ENCODE results near the gene GCKR.

Gene GCKR, protein sequence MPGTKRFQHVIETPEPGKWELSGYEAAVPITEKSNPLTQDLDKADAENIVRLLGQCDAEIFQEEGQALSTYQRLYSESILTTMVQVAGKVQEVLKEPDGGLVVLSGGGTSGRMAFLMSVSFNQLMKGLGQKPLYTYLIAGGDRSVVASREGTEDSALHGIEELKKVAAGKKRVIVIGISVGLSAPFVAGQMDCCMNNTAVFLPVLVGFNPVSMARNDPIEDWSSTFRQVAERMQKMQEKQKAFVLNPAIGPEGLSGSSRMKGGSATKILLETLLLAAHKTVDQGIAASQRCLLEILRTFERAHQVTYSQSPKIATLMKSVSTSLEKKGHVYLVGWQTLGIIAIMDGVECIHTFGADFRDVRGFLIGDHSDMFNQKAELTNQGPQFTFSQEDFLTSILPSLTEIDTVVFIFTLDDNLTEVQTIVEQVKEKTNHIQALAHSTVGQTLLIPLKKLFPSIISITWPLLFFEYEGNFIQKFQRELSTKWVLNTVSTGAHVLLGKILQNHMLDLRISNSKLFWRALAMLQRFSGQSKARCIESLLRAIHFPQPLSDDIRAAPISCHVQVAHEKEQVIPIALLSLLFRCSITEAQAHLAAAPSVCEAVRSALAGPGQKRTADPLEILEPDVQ
- total RNA-seq = 0 to 0.06 reads per million in 2 experiments

DNA sequence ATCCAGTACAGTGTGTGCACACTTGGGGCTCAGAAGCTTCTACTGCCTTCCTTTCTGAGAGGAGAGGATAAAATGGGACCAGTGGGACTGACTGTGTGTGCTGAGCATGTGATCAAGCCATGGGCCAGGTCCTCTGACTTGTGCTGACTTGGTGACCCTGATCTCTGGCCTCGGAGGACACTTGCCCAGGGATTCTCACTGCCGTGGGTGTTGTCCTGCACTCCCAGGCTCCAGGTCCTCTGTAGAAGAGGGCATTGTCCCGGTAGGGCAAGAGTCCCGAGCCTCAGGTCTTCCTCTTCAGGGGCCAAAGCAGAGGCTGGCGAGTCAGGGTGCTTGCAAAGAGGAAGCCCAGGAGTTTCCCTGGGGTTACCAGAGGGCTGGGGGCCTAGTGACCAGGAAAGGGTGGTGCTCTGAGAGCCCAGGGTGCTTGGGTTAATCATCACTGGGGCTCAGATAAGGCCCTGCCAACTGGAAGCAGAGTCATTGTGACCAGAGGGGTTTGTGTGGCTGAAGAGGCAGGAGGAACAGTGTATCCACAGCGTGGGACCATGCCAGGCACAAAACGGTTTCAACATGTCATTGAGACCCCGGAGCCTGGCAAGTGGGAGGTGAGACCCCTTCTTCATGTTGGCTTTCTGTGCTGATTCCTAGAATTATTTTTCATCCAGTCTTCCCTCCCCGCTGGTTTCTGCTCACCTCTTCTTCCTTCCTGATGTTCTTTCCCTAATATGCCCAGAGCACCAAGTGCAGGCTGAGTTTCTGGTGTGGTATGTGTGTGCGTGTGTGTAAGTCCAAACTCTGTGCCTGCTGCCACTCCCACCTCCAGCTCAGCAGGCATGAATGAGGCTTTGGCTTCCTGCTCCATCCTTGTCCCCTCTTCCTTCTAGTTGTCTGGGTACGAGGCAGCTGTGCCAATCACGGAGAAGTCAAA lies at the start of gene GCKR:
GCKR (plus strand) TSS at position 483 of the 931 bp plus-strand sequence; CDS start at position 549, 66 bp downstream.
- no peak for DNase-seq (ENCODE audit: low read depth)

DNA sequence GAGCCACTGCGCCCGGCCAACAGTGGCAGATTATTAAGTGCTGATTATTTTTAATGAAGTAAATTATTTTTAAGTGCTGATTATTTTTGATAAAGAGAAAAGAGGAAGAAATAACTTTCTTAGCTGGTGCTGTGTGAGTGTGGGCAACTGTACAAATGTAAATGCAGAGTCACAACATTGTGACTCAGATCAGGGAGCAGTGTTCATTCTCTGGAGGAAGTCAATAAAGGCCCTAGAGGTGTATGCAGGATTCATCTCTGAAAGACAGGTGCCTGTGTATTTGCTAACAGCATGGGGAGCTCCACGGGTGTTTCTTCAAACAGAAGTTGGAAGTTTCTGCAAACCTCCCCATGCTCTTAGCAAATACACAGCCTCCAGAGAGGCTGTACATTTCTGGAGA lies 48.3 kb upstream of the GCKR start:
- no peak for DNase-seq (ENCODE audit: low read depth)

DNA sequence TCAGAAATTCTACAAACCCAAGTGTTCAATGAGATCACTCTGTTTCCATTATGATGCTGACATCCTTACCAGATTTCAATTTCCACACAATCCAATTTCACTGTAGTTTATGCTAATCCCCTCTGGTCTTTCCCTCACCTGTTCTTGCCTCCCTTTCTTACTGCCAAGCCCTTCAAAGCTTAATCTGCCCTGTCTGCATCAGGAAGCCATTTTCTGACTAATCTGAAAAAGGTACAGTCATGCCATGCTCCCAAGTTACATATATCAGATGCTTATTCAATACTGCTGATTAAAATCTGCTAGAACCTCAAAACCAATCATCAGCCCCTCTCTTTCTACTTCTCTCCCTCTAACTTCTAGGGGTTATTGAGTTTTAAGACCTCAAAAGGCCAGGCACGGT lies 45.5 kb upstream of the GCKR start:
- no peak for DNase-seq (ENCODE audit: low read depth)

DNA sequence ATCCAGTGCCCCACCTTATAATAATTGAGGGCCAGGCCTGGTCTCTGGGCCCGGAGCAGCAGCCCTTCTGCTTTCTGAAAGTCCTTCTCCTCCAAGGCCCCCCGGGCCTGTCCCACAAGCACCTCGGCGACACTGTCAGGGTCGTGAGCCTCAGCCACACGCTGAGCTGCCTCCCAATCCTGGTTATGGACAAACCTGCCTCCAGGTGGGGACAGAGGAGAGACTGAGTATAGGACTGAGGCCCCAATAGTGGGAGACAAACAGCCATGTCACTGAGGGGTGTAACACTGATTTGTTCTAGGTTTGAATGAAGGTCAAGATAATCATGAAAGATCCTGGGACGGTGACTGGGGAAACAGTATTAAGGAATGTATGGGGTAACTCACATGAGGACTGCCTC lies 42.7 kb upstream of the GCKR start:
- no peak for DNase-seq (ENCODE audit: low read depth)

DNA sequence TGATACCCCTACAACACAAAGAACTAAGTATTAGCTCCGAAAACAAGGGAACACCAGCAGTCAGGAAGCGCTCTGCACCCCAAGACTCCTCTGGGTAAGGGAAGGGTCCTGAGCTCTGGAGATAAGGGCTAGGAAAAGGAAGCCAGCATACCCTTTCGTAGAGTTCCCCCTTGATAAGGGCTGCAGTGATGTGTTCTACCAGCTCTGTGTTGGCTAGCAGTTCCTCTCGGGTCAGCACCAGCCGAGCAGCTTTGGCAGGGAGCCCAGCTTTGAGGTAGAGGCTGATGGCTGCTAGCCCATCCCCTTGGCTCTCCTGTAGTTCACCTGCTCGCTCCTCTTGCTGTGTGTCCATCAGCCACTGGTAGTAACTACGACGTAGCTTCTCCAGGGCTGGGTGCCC lies 35.5 kb upstream of the GCKR start:
- DNase-seq (ENCODE audit: low read depth) = no peak

DNA sequence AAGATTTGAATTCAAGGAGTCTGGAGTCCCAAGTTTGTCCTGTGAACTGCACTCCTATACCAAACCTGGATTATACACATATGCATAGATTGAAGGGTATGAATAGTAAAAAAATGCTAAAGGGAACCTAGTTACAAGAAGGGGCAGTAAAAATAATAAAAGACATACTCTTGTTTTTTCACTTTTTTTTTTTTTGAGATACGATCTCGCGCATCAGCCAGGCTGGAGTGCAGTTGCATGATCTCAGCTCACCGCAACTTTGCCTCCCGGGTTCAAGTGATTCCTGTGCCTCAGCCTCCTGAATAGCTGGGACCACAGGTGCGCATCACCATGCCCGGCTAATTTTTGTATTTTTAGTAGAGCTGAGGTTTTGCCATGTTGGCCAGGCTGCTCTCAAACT lies 32.2 kb upstream of the GCKR start:
- DNase-seq (ENCODE audit: low read depth) = no peak

DNA sequence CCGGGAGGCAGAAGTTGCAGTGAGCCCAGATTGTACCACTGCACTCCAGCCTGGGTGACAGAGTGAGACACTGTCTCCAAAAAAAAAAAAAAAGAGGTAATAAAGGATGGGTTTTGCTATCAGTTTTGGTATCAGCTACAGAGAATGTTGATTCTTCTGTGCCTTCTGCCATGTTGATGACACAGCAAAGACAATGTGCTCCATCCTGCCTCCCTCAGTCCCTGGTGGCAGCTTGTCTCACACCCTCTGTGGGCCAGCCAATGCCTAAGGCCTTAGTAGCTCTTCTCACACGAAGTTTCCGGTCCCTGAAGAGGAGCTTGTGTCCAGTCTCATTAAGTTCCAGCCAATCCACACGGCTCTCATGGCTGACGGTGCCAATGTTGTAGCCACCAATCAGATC lies 24.7 kb upstream of the GCKR start:
- DNase-seq (ENCODE audit: low read depth) = no peak

DNA sequence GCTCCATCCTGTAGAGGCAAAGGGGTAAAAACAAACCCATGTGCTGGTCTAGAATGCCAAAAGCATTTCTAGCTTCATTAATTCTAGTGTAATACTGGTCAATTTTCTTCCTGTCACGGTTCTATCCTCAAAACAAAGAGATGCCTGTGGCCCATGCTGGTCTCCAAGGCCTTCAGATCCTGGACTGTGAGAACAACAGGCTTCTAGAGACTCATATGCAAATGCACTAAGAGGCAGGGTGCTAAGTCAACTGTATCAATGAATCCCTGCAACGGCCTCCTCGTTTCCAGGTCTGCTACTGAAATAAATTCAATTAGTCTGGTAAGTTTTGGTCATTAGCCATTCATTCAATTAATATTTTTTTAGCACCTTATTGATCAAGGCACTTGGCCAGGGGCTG lies 11.1 kb upstream of the GCKR start:
- DNase-seq (ENCODE audit: low read depth) = no peak

DNA sequence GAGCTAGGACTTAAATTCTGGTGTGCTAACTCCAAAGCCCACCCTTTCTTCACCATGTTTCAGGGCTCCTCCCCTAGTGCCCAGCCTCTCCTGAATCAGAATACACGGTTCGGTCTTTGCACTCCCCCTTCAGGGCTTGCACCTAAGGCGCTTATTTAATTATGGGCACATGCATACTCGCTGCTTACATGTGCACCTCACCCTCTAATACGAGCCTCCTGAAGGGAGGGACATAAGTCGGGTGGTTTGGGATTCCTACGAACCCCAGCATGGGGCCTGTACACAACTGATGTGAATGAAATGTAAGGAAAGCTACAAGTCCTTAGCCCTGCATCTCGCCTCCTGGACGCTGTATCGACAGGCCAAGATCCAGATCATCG lies 7.5 kb upstream of the GCKR start:
- no peak for DNase-seq (ENCODE audit: low read depth)

DNA sequence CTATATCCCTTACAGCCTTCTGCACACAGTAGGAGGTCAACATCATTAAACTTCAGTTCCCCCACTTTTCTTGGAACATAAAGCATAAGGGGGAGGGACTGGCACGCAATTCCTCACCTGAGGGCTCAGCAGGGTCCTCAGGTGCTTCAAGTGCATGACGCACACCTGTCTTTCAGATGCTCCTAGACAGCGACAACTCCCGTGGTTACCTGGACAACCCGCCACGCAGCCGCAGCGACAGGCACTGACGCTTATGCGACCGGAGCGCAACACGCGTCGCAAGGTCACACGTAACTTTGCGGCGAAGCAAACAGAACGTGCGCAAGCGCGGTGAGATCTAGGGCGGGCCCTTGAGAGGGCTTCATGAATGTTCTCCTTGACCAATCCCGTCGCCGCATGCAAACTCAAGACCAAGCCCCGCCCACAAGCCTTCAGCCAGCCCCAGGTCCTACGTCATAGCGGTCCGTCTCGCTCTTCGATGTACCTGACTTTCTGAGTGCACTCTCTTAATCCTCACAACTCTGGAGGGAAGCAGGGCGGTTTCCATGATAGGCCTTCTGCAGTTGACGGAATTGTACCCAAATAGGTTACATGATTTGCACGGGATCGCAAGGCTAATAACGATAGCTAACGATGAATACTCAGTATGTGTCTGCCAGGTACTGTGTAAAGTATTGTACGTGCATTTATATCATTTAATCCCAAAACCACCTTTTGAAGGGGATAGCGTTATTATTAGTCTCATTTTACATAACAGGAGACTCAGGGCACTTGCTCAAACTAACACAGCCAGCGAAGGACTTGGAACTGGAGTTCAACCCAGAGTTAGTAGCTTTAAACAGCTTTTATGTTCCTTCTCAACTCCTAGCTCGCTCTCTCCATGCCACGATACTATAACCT lies 6.9 kb upstream of the GCKR start, which contains the start of gene IFT172:
IFT172 (minus strand) TSS at position 246 of the 900 bp plus-strand sequence; CDS start at position 156, 90 bp downstream.
- DNase-seq (ENCODE audit: low read depth) = peak; percentile 99

DNA sequence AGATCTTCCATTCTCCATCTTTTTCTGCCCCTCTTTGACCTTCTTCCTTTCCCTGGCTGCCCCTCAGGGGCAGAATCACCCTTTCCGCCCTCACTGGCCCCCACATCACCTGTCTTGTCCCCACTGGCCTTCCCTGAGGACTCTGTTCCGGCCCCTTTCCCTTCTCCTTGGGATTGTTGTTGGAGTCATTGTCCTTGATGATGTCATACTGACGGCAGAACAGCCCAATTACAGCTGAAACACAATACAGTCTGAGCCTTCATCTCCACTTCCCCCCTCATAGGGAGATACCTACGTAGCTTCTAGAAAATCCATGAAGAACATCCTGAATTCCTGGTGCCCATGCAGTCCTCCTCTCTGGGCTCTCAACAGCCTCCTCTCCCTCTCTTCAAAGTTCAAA lies 4.1 kb upstream of the GCKR start:
- no peak for DNase-seq (ENCODE audit: low read depth)

DNA sequence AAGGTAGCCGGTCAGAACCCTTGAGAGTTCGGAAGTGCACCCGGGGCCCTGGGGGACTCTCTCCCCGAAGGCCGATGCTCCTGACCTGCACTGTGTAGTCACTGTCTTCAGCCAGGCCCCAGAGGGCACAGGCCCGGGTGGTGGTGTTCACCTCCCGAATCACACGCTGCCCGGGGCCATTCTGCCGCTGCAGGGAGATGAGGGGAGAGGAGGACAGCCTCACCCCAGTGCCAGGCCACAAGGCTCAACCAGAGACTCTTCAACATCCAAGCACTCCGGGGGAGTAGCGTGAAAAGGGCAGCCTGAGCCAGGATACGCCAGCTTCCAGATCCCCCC lies 2.7 kb upstream of the GCKR start:
- no peak for DNase-seq (ENCODE audit: low read depth)

DNA sequence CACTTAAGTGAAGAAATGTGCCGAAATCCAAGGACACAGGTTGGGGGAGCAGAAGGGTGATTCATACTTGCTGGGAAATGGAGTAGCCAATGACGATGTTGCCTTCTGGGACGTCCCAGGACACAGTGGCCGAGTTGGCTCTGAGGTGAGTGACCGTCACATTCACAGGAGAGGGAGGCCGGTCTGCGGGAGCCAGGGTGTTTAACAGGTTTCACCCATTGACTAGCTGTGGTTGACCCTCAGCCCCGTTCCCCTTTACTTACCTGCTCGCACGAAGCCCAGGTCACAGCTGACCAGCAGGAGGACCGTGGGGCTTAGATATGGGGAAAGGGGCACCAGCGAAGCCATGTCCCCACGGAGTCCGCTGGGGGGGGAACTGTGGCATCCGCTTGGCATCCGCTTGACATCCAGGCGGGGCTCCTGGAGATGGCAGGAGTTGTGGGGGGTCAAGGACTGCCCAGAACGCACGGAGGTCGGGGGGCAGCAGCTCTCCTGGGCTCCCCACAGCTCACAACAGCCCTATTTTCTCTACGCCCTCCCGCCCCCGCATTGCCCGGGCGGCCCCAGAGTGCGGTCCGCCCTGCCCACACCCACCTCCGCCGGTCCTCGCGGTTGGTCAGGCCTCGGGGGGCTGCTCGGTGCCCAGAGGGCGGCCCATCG lies 2.2 kb upstream of the GCKR start:
- DNase-seq (ENCODE audit: low read depth) = no peak

DNA sequence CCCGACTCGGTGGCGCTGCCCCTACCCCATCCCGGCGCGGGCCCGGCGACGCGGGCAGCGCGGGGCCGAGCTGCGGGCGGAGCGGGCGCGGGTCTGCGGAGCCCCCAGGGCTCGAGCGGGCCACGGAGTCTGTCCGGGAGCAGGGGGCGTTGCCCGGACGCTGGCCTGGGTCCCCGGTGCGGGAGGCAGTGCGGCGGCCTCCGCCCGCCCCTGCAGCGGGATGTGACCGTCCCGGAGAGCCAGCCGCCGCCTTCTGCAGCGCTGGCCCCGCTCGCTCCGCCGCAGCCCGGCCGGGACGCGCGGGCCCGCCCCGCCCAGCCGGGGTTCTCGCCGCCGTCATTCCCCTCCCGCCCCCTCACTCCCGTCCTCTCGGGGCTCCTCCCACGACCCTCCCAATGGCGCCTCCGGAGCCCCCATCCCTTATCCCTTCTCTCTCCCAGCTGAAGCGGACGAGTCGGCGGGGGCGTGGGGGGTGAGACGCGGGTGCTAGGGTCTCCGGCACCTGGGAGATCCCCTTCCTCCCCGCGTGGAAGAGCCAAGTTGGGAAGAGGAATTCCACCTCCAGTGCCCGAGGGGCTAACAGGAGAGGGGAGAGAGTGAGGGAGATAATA lies 1.6 kb upstream of the GCKR start, which contains the start of gene FNDC4:
FNDC4 (minus strand) TSS at position 257 of the 611 bp plus-strand sequence. CDS start 521 bp downstream, outside the sequence.
- DNase-seq (ENCODE audit: low read depth) = no peak

DNA sequence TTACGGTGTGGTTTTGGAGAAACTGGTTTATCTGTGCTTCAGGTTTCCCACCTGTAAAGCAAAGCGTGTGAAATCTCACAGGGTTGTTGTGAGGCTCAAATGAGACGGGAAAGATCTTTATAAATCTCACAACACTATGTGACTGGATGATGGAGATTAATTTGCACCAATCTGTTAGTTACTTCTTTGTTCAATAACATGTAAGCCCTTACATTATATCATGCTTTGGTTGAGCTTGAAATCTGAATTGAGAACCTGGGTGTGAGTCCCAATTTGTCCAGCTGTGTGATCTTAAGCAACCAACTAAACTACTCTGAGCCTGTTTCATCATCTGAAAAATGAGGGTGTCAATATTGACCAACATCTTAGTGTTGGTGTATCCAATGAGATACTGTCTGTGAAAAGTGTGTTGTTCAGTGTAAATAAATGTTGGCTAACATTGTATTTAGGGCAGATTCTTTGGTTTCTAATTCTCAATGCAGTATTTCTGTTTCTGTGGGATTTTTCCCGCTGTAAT lies 741 bp upstream of the GCKR start:
- no peak for DNase-seq (ENCODE audit: low read depth)

DNA sequence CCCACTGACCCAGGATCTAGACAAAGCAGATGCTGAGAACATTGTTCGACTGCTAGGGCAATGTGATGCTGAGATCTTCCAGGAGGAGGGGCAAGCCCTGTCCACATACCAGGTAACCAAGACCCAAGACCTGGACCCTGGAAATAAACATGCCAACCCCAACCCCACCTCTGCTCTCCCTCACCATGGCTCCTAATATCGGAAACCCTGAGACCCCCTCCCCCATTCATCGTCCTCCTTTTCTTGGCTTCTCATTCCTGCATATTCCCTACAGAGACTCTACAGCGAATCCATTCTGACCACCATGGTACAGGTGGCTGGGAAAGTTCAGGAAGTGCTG lies 619 bp downstream of the GCKR start:
- no peak for DNase-seq (ENCODE audit: low read depth)

DNA sequence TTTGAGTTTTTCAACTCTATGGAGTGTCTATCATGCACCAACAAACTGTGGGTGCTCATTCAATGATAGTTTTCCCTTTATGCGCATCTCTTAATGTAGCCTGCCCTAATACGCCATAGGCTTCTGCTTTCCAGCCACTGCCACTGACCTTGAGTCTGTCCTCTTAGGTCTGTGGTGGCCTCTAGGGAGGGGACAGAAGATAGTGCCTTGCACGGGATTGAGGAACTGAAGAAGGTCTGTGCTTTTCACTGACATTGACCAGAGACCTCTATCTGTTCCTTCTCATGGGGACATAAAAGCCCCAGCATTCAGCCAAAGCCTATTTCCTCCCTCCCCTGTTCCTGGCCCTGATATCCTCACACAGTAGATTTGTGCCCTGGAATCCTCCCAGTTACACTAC lies 2.3 kb downstream of the GCKR start:
- DNase-seq (ENCODE audit: low read depth) = no peak

DNA sequence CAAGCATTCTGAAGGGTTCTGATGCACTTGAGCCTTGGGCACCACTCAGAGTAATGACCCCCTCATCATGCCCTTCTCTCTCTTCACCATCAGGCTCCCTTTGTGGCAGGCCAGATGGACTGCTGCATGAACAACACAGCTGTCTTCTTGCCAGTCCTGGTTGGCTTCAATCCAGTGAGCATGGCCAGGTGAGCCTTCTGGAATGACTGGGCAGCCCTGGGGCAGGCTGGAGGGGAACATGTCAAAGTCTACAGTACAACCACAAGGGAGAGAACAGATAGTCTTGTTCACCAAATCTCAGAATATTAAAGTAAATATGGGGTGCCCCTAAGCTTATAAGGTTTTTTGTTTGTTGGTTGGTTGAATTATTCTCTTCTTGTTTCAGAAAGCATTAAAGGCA lies 4.4 kb downstream of the GCKR start:
- DNase-seq (ENCODE audit: low read depth) = no peak

DNA sequence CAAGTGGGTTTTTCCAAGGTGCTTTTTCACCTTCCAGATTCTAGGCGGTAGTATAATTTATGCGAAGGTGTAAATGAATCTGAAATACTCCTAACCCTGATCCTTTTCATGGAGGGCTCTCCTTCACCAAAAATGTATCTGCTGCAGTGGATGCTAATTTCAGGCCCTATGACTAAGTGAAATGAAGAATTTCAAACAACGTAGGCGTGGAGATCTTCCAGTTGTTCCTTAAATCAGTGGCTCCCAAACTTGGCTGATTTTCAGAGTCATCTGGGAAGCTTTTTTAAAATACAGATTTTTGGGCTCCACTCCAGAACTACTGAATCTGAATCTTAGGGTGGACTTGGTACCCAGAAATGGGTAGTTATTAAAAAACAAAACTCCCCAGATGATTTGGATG lies 5.5 kb downstream of the GCKR start:
- no peak for DNase-seq (ENCODE audit: low read depth)

DNA sequence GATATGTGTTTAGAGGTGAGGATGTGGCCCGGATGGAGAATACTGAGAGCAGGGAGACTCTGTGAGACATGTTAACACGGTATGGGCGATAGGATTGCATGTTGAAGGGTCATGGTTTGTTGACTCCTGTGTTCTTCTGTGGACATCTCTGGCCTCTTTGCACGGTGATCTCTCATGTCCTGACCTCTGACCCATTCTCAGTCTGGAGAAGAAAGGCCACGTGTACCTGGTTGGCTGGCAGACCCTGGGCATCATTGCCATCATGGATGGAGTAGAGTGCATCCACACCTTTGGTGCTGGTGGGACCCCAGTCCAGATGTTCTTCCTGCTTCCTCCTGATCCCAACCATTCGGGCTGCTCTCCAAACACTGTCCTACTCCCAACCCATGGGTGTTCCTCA lies 9.9 kb downstream of the GCKR start:
- DNase-seq (ENCODE audit: low read depth) = no peak
